HK-2 (cell line): Measurements from ENCODE around the gene CMSS1.

ENCODE experiments used
- DNase-seq: peaks from one replicate; pipeline ENCODE4 v3.0.0-alpha.2; 2018; ENCODE audit not compliant: unreplicated experiment

The CMSS1 gene

GRCh38 chr3:99960123-99960878 lies 142.6 kb downstream of the CMSS1 start:
- DNase-seq: no peak

- no peak for DNase-seq
Observed at GRCh38 chr3:99960941-99961340, 143.3 kb downstream of the CMSS1 start.

DNA sequence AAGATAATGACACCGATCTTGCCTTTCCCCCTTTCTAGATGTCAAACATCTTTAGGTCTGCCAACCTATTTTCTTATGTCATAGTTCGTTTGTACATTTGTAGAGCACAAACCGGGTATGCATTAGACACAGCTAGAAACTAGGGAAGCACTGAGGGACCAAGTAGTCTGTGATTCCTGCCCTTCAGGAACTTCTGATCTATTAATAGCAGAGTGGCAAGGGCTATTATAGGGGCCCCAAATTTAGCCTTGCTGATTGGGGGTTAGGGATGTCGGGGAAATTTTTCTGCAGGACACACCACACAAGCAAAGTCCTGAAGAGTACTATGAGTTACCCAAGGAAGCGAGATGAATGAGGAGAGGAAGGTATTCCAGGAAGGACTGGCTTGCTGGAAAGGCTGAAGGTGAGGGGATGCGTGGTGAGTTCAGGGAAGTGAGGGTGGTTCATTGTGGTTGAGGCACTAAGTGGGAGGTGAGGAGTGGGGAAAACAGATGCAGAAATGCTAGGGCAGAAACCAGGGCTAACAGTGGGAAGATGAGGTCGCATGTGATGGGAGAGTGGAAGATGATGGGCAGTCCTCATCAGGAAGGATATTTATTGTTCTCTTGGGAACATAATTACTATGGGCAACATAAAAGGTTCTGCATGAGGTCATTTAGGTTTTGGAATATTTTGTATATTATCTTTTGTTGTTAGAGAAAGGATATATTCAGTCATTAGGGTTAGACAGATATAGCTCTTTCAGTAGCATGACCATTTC lies 144.3 kb downstream of the CMSS1 start:
- no peak for DNase-seq

DNA sequence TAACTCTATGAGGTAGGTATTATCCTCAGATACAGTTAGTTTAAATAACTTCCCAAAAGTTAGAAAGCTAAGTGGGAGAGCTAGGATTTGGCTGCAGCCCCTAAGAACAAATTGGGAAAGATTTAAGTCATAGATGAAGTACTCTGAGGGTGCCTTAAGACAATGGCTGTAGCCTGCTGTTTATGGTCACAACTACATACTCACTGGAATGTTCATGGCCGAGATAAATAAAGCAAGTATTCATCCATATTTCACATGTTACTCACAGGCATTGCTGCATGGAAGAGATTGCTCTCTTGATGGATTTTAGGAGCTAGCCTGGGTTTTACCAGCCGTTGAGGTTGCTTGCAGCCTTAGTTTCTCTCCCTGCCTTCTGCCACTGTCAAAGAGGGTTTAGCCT lies 145.0 kb downstream of the CMSS1 start:
- DNase-seq: no peak

DNA sequence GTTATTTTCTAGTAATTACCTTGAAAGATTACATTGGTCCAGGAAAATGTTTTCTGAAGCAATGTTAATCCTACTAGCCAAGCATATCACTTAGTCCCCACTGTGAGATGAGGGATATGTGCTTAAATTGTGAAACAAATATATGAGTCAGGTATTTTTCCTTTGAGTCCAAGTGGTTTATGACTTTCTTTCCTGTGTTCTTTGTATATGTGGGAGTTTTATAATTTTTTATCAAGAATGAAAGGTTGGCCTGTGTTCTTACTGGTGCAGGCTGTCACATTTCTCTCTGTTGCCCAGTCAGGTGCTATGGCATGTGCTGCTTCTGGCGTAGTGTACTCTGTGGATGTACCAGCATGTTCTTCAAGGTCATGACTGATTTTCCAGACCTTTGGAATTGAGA lies 147.4 kb downstream of the CMSS1 start:
- DNase-seq: no peak

- no peak for DNase-seq
Observed at GRCh38 chr3:99965681-99966408, 148.2 kb downstream of the CMSS1 start.

GRCh38 chr3:99966662-99967416 lies 149.2 kb downstream of the CMSS1 start:
- no peak for DNase-seq

DNA sequence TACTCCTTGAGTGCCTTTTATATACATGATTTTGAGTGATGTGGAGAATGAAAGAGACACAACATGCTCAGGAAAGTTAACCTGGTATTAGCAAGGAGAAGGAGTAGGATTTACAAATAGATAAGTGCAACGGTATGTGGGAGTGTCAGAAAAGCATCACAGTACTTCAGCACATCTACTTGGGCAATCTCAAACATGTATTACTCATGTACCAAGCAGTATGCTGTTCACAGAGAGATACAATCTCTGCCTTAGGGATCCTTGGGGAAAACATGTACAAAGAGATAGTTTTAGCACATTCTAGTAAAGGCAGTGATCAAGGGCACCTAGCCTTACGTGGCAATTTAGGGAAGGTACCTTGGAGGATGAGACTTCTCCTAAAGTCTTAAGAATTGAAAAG lies 150.1 kb downstream of the CMSS1 start:
- no peak for DNase-seq

DNA sequence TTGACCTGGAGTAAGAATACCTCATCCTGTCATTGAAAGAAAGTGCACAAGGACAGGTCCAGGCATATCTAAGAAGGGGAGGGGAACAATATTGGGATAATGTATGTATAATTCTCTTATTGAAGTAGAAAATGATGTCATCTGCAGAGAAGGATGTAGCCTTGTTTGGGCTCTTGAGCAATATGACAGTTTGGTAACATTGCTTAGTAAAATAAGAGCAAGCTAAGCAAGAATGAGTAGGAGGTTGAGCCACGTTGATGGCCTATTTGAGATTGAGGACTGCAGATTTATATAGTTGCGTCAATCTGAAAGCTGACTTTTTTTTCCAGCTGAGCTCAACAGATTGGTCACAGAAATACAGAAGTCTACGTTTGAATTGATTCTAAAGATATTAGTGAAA lies 151.5 kb downstream of the CMSS1 start:
- DNase-seq: no peak

- no peak for DNase-seq
Observed at GRCh38 chr3:99970198-99970597, 152.5 kb downstream of the CMSS1 start.

- no peak for DNase-seq
Observed at GRCh38 chr3:99971761-99972160, 154.1 kb downstream of the CMSS1 start.

GRCh38 chr3:99972380-99973104 lies 154.9 kb downstream of the CMSS1 start:
- no peak for DNase-seq

GRCh38 chr3:99974989-99975388 lies 157.3 kb downstream of the CMSS1 start:
- DNase-seq: no peak

GRCh38 chr3:99976584-99976983 lies 158.9 kb downstream of the CMSS1 start:
- DNase-seq: no peak

GRCh38 chr3:99978221-99978620 lies 160.6 kb downstream of the CMSS1 start:
- no peak for DNase-seq

DNA sequence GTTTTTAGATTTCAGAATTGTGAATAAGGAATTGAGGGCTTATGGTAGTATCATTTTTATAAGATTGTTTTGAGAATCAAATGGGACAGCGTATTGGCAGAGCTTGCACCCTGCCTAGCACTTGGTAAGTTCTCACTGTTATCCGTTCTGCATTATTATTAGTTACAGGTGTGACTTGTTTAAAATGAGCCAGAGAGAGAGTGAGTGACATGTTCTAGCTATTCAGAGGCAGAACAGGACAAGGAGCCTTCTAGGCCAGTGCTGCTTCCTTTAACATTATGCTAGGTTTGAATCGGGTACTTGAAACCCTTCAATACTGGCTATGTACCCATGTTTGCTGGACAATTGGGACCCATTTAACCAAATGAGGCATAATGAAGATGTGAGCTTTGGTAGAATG lies 162.9 kb downstream of the CMSS1 start:
- no peak for DNase-seq

GRCh38 chr3:99981138-99981537 lies 163.5 kb downstream of the CMSS1 start:
- no peak for DNase-seq

DNA sequence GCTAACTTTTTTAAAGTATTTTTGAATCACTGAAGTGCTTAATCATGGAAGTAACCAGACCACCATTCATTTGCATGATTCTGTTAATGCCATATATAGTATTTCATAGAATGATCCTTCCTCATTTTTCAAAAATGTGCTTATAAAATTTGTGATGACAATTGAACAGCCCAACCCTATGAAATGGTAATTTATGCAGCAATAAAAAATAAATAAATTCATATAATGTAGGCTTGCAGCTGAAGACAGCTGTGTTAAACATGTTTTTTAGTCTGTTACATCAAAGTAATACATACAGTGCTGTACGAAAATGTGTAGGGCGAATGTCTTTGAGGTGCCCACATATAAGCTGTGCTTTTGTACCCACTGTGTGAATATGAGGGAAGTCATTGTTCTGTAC lies 165.0 kb downstream of the CMSS1 start:
- DNase-seq: no peak

GRCh38 chr3:99984139-99984538 lies 166.5 kb downstream of the CMSS1 start:
- no peak for DNase-seq

DNA sequence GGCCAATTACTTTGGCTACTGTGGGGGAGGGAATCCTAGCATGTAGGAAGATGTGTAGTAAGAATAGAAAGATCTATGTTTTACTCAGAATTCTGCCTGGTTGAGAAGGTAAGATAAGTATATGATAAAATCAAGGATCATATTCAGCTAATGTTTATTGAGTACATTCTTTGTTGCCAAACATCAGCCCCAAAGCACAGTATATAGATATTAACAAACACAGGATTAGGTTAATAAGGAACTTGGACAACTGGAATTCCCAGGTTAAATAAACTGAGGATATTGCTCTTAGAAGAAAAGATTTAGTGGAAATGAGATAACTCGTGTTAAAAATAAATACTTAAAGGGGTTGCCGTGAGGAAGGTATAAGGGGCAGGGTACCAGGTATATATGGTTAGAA lies 167.0 kb downstream of the CMSS1 start:
- no peak for DNase-seq

GRCh38 chr3:99990179-99990578 lies 172.5 kb downstream of the CMSS1 start:
- no peak for DNase-seq
